HL-60 (cell line): ENCODE measurements around the gene CCNY.

Source experiments
- GABPA ChIP-seq: IDR thresholded peaks from 2 replicates; pipeline ENCODE4 v1.6.1; 2012; ENCODE audit warnings: low read depth
- POLR2AphosphoS5 ChIP-seq: IDR thresholded peaks from 2 replicates; pipeline ENCODE4 v1.6.1; 2012; ENCODE audit warnings: low read depth
- REST ChIP-seq: IDR thresholded peaks from 2 replicates; pipeline ENCODE4 v1.6.1; 2012; ENCODE audit warnings: low read depth; ENCODE audit not compliant: insufficient replicate concordance
- SPI1 ChIP-seq: IDR thresholded peaks from 2 replicates; pipeline ENCODE4 v1.6.1; 2012; ENCODE audit warnings: low read depth, mild to moderate bottlenecking, borderline replicate concordance
- TF ChIP-seq, protein P1 (sequence below): IDR thresholded peaks from one replicate; pipeline ENCODE4 v1.5.1; 2011; ENCODE audit warnings: low read length, control low read depth, inconsistent platforms; ENCODE audit not compliant: insufficient read depth

DNA sequence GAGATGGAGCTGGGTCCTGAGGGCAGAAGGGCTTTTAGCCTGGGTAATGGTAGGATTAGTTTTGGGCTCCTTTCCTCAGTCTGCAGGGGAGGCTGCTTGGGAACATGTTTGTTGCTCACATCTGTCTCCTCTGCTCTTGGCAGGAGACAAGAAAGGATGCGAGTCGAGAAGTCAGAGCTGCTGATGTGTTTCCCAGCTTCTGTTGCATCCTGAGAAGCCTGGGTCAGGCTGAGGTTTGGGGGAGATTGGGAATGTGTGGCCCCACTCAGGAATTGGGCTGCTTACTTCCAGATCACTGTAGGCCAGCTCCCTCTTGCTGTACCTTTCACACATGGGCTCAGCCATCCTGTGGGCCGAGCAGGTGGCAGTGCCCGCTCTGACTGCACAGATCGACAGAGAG, 79.2 kb downstream of the CCNY start:
- TF ChIP-seq, protein P1, sequence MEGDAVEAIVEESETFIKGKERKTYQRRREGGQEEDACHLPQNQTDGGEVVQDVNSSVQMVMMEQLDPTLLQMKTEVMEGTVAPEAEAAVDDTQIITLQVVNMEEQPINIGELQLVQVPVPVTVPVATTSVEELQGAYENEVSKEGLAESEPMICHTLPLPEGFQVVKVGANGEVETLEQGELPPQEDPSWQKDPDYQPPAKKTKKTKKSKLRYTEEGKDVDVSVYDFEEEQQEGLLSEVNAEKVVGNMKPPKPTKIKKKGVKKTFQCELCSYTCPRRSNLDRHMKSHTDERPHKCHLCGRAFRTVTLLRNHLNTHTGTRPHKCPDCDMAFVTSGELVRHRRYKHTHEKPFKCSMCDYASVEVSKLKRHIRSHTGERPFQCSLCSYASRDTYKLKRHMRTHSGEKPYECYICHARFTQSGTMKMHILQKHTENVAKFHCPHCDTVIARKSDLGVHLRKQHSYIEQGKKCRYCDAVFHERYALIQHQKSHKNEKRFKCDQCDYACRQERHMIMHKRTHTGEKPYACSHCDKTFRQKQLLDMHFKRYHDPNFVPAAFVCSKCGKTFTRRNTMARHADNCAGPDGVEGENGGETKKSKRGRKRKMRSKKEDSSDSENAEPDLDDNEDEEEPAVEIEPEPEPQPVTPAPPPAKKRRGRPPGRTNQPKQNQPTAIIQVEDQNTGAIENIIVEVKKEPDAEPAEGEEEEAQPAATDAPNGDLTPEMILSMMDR, result no peak
- TF ChIP-seq POLR2AphosphoS5 (no peak), REST (no peak), GABPA (no peak), SPI1 (no peak)
